ENCODE measurements around the gene TBC1D5.

DNA sequence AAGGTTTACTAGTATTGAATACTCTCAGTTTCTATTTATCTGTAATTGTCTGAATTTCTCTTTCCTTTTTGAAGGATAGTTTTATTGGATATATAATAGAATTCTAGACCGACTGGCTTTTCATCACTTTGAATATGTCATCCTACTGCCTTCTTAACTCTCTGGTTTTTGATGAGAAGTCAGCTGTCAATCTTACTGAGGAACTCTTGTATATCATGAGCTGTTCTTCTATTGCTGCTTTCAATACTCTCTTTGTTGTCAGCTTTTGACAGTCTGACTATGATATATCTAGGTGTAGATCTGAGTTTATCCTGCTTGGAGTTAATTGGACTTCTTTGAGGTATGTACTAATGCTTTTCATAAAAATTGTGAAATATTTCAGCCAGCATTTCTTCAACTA lies 523.8 kb downstream of the TBC1D5 start:
- TF ChIP-seq, protein P1, sequence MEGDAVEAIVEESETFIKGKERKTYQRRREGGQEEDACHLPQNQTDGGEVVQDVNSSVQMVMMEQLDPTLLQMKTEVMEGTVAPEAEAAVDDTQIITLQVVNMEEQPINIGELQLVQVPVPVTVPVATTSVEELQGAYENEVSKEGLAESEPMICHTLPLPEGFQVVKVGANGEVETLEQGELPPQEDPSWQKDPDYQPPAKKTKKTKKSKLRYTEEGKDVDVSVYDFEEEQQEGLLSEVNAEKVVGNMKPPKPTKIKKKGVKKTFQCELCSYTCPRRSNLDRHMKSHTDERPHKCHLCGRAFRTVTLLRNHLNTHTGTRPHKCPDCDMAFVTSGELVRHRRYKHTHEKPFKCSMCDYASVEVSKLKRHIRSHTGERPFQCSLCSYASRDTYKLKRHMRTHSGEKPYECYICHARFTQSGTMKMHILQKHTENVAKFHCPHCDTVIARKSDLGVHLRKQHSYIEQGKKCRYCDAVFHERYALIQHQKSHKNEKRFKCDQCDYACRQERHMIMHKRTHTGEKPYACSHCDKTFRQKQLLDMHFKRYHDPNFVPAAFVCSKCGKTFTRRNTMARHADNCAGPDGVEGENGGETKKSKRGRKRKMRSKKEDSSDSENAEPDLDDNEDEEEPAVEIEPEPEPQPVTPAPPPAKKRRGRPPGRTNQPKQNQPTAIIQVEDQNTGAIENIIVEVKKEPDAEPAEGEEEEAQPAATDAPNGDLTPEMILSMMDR (conservative IDR thresholded peaks at IDR 0.05 in 1 of 2, IDR thresholded peaks at IDR 0.05 in 1 of 2; ENCODE audit: extremely low read depth in 1 of 2, insufficient read depth in 1 of 2, low read depth in 1 of 2, low read length in 2 of 2): no peak
- TF ChIP-seq EZH2 (IDR thresholded peaks at IDR 0.05; ENCODE audit: borderline replicate concordance, low read length): no peak

All from mammary epithelial cell (primary cell).